ENCODE results near the gene MTRF1L.

The MTRF1L gene

GRCh38 chr6:153002613-153003365 is at the start of gene MTRF1L:
Gene MTRF1L (minus strand): TSS chr6:153002709. CDS start chr6:153002685, 24 bp downstream.
- peak; percentile 88 for DNase-seq (ENCODE audit: low spot score)

- no peak for DNase-seq (ENCODE audit: low spot score)
These were observed 49.3 kb upstream of the MTRF1L start for GRCh38 chr6:153051801-153052200.

- DNase-seq (ENCODE audit: low spot score): no peak
These were observed 46.1 kb upstream of the MTRF1L start for GRCh38 chr6:153048631-153049030.

- DNase-seq (ENCODE audit: low spot score): no peak
These were observed 44.9 kb upstream of the MTRF1L start for GRCh38 chr6:153047386-153047785.

DNA sequence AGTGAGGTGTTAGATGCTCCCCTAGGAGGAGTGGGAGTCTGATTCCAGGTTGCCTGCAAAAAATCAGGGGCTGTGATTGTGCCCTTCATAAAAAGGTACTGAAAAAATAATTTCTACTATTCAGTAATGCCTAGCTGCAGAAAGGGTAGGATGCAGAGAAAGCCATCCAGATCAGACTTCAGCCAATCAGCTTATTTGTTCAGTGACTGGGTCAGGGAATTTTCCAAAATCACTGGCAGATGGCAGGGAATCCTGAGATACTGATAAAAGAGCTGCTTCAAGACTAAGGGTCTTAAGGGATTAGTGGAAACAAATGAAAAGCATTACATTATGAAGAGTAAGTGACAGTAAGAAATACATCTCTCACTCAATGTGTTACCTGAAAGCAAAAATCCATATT is 42.8 kb upstream of the MTRF1L start:
- DNase-seq (ENCODE audit: low spot score): no peak

- DNase-seq (ENCODE audit: low spot score): no peak
These were observed 41.8 kb upstream of the MTRF1L start for GRCh38 chr6:153044295-153044694.

DNA sequence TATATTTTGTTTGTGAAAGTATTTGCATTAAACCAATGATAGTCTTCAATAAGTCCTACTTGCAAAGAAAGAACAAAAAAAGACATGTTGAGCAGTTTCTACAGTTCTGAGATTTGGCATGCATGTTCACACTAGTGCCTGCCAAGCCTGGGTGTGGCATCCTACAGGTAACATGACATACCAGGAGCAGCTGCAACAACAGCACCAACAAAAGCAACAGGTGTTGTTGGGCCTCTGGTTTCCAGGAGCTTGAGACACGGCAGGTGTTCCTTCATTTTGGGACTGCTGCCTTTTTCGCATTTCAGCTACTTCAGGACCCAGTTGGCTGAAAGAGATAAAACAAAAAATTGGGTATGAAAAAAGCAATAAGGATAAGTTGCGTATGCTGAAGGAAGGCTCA is 41.2 kb upstream of the MTRF1L start:
- DNase-seq (ENCODE audit: low spot score): no peak

DNA sequence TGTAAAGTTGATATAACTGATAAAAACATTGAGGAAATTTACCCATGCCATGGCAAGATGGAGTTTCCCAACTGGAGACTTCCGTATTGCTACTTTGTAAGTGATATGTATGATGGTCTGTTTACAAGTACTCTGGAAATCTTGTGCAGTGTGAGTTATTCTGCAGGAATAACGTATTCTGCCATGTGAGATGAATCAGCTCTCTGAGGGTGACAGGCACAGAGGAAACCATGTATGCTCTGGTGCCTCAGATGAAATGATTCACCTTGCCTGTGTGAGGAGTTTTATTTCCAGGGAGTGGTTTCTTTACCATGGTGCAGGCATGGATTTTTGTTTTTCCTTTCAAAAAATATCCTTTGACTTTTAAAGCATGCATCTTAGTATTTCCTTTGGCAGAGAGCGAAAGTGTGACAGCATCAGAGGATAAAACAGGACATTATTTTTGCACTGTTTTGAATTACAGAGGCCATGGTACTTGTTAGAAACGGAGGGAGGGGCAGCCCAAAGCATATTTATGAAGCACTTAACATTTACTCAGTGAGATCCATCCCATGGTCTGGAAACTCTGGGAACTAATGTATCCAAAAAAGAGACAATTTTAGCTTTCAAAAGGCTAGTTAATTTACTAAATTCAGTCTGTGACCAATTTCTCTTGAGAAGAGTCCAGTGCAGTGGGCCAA is 36.0 kb upstream of the MTRF1L start:
- DNase-seq (ENCODE audit: low spot score): no peak

DNA sequence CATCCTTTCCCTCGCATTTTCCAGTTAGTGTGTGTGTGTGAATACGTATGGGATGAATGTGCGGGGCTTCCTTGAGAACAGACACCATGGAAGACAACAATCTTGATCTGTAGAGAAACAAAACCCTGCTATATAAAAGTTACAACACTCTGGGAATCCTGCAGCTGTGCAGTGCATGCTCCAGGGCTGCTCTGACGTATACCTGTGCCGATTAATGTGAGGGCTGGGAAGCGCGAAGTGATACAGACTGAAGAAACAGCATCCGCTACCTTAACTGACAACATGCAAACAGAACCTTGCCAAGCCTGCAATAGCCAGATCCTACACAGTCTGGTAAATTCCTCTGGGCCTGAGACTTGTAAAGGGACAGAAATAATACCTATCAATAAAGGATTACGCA is 31.6 kb upstream of the MTRF1L start:
- DNase-seq (ENCODE audit: low spot score): no peak

GRCh38 chr6:153032255-153032882 is 29.9 kb upstream of the MTRF1L start:
- DNase-seq (ENCODE audit: low spot score): no peak

DNA sequence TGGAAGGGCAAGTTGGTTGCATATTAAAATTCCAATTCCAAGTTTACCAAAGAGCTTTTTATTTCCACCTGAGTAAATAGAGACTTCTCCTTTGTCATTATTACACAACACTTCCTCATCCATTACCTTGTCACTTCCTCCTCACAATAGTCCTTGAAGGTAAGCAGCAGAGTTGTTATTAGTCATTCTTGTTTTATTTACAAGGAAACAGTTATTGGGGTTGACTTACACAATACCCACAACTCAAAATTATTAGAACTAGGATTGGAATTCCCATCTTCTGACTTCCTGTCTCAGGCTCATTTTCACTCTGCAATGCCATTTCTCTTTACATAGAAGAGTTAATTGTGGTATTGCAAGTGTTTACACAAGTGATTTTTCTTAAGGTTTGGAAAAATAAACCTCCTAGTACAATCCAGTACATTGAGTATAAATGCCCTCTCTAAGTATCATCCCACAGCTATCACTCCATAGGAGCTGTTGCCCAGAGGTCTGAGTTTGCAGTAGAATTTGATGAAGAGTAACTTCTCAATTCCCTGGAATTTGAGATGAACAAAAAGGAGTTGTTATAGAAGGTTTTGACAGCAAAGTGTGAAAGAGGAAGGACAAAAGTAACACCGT is 28.9 kb upstream of the MTRF1L start:
- DNase-seq (ENCODE audit: low spot score): no peak

DNA sequence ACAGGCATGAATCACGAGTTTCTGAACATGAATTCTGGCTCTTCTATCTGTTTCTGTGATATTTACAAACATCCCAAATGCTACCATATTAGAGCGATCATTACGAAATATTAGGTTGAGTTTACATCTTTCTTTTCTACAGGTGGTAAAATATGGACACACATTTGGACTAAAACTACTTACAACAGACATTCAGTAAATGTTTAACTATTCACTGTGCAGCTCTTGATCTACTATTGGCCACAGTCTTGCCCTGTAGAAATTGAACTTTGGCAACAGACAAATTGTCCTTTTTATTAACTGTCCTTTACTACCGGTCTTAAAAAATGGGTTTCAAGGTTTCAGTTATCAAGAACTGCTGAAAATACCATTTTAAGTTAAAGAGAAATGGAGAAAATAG is 26.5 kb upstream of the MTRF1L start:
- DNase-seq (ENCODE audit: low spot score): no peak

DNA sequence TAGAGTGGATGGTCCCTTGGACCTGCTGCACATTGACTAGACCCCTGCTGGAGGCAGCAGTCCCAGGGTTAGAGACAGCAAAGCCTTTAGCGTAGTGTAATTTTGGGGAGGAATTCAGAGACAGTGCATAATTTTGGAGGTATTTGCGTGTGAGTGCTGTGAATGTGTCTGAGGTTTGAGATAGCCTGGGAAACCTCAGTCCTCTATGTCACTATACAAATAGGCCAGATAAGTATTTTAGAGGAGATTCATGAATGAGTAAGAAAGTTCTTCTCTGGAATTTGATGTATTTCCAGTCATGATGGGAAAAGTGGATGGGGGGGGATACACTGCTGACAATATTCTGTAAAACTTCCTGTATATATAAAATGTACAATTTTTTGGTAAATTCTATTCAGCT is 25.8 kb upstream of the MTRF1L start:
- DNase-seq (ENCODE audit: low spot score): no peak

- no peak for DNase-seq (ENCODE audit: low spot score)
These were observed 25.0 kb upstream of the MTRF1L start for GRCh38 chr6:153027480-153027879.

DNA sequence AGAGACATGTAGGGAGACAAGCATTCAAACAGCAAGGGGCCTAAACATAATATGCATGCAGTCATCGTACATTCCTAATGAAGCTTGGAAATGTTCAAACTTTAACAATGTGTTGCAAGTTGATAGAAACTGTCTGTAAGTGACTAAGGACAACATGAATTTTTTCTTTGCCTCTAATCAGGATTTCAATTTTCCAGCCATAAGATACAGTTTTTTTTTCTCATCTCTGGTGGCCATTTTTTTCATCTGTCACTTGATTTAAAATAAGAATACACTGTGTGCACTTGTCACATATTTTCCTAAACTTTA is 22.2 kb upstream of the MTRF1L start:
- no peak for DNase-seq (ENCODE audit: low spot score)

DNA sequence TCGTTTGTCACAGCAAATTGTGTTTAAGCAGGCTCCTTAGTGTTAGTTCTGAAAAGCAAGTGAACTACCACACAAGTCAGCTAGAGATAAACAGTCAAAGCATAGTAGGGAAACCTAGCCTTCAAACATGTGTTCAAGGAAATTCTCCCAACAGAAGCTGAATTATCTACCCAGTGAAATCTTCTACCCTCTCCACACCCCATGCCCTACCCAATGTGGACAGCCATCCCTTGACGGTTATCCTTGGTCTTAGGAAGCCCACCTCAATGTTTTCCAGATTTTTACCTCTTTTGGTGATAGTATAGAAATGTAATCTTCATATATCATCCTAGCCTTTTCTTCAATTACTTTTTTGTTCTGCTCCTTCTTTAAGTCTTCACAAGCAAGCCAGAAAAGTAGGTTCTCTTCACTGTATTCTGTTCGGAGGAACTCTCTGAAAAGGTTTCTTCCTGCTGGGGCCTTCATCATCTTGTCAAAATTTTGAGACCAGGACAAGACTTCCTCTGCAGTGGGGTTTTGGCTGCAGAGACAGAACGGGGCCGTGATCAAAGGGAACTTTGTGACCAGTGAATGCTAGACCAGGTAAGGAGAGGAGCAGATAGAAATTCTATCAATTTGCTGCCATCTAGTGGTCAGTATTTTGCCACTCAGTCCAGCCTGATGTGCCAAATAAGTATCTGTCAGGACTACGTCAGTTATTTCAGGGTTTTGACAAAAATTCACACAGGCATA is 21.6 kb upstream of the MTRF1L start:
- peak; percentile 74 for DNase-seq (ENCODE audit: low spot score)

- DNase-seq (ENCODE audit: low spot score): no peak
These were observed 15.8 kb upstream of the MTRF1L start for GRCh38 chr6:153018355-153018754.

GRCh38 chr6:153016846-153017245 is 14.3 kb upstream of the MTRF1L start:
- DNase-seq (ENCODE audit: low spot score): no peak

- DNase-seq (ENCODE audit: low spot score): no peak
These were observed 12.7 kb upstream of the MTRF1L start for GRCh38 chr6:153015094-153015640.

GRCh38 chr6:153013438-153013837 is 10.9 kb upstream of the MTRF1L start:
- no peak for DNase-seq (ENCODE audit: low spot score)

DNA sequence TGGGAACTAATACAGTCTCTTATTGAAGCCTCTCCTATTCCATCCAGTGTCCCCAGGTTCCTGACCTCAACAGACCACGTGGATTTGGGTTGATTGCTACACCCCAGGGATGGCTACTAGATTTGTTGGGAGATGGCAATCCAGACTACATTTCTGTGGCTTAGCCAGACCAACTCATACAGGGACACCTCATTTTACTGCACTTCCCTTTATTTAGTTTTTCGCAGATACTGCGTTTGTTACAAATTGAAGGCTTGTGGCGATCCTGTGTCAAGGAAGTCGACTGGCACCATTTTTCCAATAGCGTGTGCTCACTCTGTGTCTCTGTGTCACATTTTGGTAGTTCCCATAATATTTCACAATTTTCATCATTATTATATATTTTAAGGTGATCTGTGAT is 10.3 kb upstream of the MTRF1L start:
- DNase-seq (ENCODE audit: low spot score): no peak

DNA sequence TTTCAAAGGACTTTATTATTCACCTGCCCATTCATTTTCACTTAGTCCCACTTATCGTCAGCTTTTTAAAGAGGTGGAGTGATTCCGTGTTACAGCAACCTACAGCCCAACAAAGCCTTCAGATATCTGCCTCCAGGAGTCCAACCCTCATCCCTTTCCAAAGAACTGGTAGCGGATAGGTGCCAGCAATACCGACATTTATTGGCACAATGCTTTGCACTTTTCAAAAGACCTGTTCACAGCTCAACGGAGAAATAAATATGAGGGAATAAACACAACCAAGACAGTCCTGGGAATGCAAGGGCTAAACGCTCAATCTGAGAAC is 819 bp upstream of the MTRF1L start:
- no peak for DNase-seq (ENCODE audit: low spot score)

Measured in hematopoietic multipotent progenitor cell treated with erythropoietin and hydrocortisone succinate and interleukin-3 and kit ligand, for 15 days (in vitro differentiated cells).